Hematopoietic multipotent progenitor cell treated with erythropoietin and hydrocortisone succinate and interleukin-3 and kit ligand, for 17 days (in vitro differentiated cells): ENCODE data around the gene CKMT1A.
A peak's percentile ranks its signal among the peaks of the same experiment; 100 is the strongest.
"Not testable (repeated sequence)": the region's sequence is repeated elsewhere in the genome, so short reads cannot be mapped to it uniquely, and the experiment has no call there.

Source experiments
- DNase-seq: peaks from one replicate; pipeline ENCODE4 v3.0.0-alpha.2; 2015; ENCODE audit warnings: low spot score

CKMT1A gene

DNA sequence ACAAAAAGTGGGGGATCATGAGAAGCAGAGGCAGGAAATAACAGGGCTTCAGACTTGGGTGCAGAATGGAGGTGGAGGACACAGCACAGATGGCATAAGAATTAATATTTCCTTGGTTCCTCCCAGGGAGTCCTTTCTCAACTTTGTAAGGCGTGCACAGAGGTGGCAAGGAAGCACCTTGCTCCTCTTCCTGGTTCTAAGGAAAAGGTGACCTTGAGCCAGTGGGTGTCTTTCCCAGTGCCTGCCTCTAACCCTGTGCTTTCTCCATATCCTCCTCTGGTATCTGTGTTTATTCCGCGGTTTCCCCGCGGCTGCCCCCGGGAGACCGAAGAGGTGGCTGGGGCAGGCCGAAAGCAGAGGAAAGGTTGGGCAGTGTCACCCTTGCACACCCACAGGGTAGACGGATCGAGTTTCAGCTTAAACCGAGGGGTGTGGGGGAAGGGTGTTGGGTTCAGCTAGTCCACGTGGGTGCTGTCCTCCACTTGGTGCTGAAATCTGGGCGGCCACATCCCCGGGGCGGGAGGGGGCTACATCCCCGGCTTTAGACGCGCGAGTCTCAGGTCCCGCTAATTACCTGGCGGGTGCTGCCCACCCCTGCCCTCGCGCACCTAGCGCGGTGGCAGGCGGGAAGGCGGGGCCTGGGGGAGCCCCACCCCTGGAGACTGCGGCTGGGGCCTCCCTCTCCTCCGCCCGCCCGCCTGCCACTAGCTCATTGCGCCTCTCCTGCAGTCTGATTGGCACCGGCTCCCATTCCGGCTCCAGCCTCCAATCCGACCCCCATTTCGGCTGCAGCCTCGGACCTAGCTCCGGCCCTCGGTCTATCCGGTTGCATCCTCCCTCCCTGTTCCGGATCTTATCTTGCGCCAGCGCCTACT, at the start of gene CKMT1A:
Gene CKMT1A, plus strand, starts transcription at position 712 of the 875 bp plus-strand sequence. CDS start 192 bp downstream, outside the sequence.
- not testable (repeated sequence) for DNase-seq

GRCh38 chr15:43648649-43649429, 44.8 kb upstream of the CKMT1A start, which contains the start of gene CATSPER2:
CATSPER2 (minus strand) TSS chr15:43648844; CDS start chr15:43648061, 783 bp downstream.
- DNase-seq = no peak

DNA sequence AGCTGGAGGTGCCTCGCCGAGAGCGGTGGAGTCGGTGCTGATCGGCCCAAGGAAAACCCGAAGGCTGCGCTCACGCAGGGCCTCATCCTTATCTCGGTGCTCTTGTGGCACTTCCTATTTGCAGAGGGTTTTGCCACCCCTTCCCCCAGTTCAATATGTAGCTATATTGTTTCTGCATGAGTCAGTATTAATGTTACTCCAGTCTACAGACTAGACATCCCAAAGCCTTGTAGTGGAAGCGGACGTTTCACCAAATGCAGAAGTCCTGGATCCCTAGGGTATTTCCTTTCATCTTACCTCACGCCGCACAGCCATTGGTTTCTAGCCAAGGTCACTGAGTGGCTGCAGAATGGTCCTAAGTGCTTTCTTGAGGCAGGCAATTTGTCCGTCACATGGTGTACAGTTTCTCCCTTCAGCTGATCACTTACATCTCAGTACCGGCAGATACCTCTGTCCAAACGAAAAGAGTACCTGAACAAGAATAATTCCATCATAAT, 44.2 kb upstream of the CKMT1A start:
- not testable (repeated sequence) for DNase-seq

- not testable (repeated sequence) for DNase-seq
Observed at GRCh38 chr15:43659727-43660126, 33.9 kb upstream of the CKMT1A start.

DNA sequence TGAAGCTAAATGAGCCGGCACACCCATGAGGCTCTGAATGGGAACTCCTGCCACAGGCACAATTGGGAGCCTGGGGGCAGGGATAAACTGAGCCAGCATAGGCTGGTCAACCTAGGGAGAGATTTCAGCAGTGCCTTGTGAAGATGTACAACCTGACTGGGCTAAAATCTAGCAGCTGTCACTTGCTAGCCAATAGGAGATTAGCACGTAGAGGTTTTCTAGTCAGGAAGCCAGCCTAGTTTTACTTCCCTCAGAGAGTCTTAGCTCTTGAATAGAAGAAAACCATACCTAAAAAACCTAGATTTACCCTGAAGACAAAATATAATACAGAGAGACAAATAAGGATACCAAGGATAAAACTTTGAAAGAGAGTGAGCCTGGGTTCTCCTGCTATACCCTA, 31.4 kb upstream of the CKMT1A start:
- DNase-seq = not testable (repeated sequence)

GRCh38 chr15:43663333-43663732, 30.3 kb upstream of the CKMT1A start:
- DNase-seq = not testable (repeated sequence)

DNA sequence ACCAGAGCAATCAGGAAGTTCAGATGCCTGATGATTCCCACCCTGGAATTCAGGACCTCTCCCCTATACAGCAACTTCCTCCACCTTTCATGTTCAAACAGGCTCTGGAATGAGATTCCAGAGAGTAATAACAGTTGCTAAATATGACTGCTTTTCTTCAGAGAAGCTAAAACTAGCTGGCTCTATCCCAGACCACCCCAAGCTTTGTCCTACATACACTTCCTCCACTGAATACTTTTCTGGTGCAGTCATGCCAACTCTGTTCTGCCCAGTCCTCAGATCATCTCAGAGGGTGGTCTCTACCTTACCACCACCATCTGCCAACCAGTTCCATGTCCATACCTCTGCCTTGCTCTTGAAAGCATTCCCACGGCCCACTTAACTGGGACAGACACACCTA, 27.5 kb upstream of the CKMT1A start:
- DNase-seq = not testable (repeated sequence)

DNA sequence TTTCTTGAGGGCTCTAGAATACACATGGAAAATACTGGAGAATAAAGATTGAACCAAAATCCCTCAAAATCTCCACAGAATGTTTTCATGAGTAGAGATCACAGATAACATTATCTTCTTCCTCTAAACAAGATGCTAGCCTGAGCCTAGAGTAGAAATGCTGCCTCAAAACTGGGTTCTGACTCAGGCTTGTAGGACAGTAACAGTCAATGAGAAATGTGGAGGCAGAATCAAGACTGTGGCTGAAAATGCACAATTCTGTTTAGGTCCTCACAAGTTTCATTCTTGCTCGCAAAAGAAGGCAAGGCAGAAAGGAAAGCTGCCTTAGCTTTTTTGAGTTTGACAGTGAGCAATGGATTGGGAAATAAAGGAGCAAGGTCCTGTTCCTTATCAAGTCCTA, 19.5 kb upstream of the CKMT1A start:
- DNase-seq = not testable (repeated sequence)

- not testable (repeated sequence) for DNase-seq
Observed at GRCh38 chr15:43689604-43690301, 3.9 kb upstream of the CKMT1A start.

DNA sequence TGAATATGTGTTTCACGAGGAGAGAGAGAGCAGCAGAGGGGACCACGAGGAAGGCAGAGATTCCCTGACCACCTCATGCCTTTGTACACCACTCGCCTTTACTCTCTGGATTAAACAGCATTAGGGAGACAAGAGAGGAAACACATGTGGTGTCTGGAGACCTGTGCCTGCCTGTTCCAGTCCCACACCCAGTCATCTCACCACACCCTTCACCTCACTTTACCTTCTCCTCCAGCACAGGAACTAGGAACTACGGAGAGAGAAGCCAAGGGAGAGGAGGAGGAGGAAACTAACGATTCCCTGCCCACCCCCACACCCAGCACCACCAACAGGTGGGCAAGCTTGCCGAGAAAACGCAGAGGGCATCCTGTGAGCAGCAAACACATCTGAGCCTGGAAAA, 980 bp upstream of the CKMT1A start:
- DNase-seq = not testable (repeated sequence)

DNA sequence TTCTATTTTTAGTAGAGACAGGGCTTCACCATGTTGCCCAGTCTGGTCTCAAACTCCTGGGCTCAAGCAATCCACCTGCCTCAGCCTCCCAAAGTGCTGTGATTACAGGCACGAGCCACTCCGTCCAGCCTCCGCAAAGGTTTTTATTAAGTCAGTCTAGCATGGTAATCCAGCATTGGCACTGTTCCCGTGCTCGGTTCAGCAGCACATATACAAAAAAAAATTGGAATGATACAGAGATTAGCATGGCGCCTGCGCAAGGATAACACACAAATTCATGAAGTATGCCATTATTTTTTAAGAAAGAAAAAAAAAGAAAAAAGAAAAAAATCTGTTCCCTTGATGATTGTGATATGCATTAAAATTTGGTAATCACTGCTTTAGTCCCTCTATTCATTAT, 8.5 kb downstream of the CKMT1A start:
- no peak for DNase-seq

GRCh38 chr15:43702701-43703424, 9.2 kb downstream of the CKMT1A start:
- no peak for DNase-seq

DNA sequence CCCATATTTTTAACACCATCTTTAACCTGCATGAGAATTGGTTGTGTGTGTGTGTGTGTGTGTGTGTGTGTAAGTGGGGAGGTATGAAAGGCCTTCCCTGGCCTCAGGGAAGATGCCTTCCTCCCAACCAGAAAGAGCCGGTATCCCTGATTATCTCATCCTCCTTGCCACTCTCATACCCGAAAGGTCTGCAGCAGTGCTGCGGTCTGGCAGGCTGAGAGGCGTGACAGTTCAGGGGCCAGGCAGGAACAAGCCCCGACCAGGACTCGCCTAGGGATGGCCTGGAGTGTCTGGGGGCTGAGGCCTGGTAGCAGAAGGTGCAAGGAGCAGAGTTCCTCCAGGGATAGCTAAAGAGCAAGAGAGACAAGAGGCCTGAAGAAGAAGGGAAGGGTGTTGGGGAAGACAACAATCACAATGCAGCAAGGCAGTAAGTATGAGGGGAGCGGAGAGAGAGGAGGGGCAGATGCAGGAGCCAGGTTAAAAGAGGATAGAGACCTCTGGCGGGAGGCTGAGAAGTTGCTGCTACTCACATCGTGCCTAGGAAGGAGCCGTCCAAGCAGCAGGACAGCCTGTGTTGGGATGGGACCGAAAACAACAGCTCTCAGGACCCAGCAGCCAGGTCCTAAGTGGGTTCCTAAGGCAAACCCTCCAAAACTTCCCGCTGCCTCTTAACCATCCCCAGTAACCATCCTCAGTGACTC, 16.9 kb downstream of the CKMT1A start:
- DNase-seq = not testable (repeated sequence)

DNA sequence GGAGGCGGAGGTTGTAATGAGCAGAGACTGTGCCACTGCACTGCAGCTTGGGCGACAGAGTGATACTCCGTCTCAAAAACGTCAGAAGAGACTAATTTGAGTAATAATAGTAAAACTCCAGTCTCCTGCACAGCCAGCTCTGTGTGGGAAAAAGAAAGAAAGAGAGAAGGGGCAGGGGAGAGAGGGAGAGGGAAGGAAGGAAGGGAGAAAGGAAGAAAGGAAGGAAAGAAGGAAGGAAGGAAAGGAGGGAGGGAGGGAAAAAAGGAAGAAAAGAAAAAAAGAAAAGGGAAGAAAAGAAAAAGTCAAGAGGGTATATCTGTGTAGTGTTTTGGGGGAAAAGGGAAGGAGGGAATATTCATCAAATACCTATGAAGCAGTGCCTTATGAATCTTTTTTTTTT, 29.5 kb downstream of the CKMT1A start:
- no peak for DNase-seq

- DNase-seq = not testable (repeated sequence)
Observed at GRCh38 chr15:43726306-43726705, 32.6 kb downstream of the CKMT1A start.

- not testable (repeated sequence) for DNase-seq
Observed at GRCh38 chr15:43728053-43728725, 34.5 kb downstream of the CKMT1A start.

GRCh38 chr15:43735416-43735815, 41.8 kb downstream of the CKMT1A start:
- DNase-seq = no peak

- peak; percentile 82 for DNase-seq
Observed at GRCh38 chr15:43746245-43746902, 52.7 kb downstream of the CKMT1A start, which contains the start of gene PDIA3. PDIA3 (plus strand) TSS chr15:43746438; CDS start chr15:43746540, 102 bp downstream.

DNA sequence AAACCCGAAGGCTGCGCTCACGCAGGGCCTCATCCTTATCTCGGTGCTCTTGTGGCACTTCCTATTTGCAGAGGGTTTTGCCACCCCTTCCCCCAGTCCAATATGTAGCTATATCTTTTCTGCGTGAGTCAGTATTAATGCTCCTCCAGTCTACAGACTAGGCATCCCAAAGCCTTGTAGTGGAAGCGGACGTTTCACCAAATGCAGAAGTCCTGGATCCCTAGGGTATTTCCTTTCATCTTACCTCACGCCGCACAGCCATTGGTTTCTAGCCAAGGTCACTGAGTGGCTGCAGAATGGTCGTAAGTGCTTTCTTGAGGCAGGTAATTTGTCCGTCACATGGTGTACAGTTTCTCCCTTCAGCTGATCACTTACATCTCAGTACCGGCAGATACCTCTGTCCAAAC, 53.2 kb downstream of the CKMT1A start:
- DNase-seq = peak; percentile 51
